HepG2 (cell line): ENCODE results near the gene WTAP. TPM values are rescaled to one million over a fixed set of nuclear protein-coding genes. Genes with fewer than 3 reads are reported as not detected.

ENCODE experiments used
- CHCHD3 ChIP-seq: sonication (generic); formaldehyde crosslinking; IDR thresholded peaks from 2 replicates; pipeline ENCODE4 v1.8.0; 2022; ENCODE audit warnings: mild to moderate bottlenecking, missing genetic modification reagents, moderate library complexity
- DBP ChIP-seq: sonication (generic); formaldehyde crosslinking; IDR thresholded peaks from 2 replicates; pipeline ENCODE4 v1.4.0; 2020; ENCODE audit warnings: missing genetic modification reagents; ENCODE audit errors: not compliant biosample characterization
- ETS1 ChIP-seq: sonication (generic); formaldehyde crosslinking; IDR thresholded peaks from 2 replicates; pipeline ENCODE4 v1.4.0; 2020; ENCODE audit warnings: missing genetic modification reagents
- HMG20A ChIP-seq: IDR thresholded peaks from 2 replicates; pipeline ENCODE4 v1.6.1; 2016; ENCODE audit warnings: borderline replicate concordance
- KLF6 ChIP-seq: IDR thresholded peaks from 2 replicates; pipeline ENCODE4 v1.8.0; 2016; ENCODE audit warnings: missing biosample characterization, missing genetic modification reagents
- MATR3 ChIP-seq: sonication (generic); formaldehyde crosslinking; IDR thresholded peaks from 2 replicates; pipeline ENCODE4 v1.4.0; 2020; ENCODE audit warnings: missing genetic modification reagents
- NBN ChIP-seq: fragments of 450-650 bp; conservative IDR thresholded peaks from 2 replicates; pipeline ENCODE4 v1.6.1; 2017
- TARDBP ChIP-seq: sonication (generic); formaldehyde crosslinking; IDR thresholded peaks from 2 replicates; pipeline ENCODE4 v1.8.0; 2022; ENCODE audit warnings: mild to moderate bottlenecking, missing genetic modification reagents
- ZFP36L1 ChIP-seq: sonication (generic); formaldehyde crosslinking; IDR thresholded peaks from 2 replicates; pipeline ENCODE4 v1.8.0; 2022; ENCODE audit warnings: mild to moderate bottlenecking, missing genetic modification reagents, moderate library complexity
- ZNF234 ChIP-seq: sonication (generic); formaldehyde crosslinking; conservative IDR thresholded peaks from 2 replicates; pipeline ENCODE4 v1.5.1; 2020; ENCODE audit warnings: mild to moderate bottlenecking, missing genetic modification reagents
- ZNF292 ChIP-seq: sonication (generic); formaldehyde crosslinking; IDR thresholded peaks from 2 replicates; pipeline ENCODE4 v1.8.1; 2022; ENCODE audit warnings: mild to moderate bottlenecking, low read depth, missing genetic modification reagents, borderline replicate concordance
- ZNF431 ChIP-seq: sonication (generic); formaldehyde crosslinking; IDR thresholded peaks from 2 replicates; pipeline ENCODE4 v1.9.0; 2022; ENCODE audit warnings: missing genetic modification reagents, low read depth, mild to moderate bottlenecking, borderline replicate concordance
- polyA plus RNA-seq, 8 experiments: library from polyadenylated mRNA; depleted of rRNA in 3 of 8; stranded (reverse) in 7 of 8; unstranded in 1 of 8; fragments of >200 nt; fragmentation: Illumina TruSeq in 4 of 8; extraction: Trizol in 4 of 8; gene quantifications; 2 replicates each; pipeline versions ENCODE4 v1.2.1 to v1.2.3, GENCODE V29; 2011 to 2016; ENCODE audit warnings: low read depth in 4 of 8, missing spikeins in 1 of 8, mixed read lengths in 1 of 8; ENCODE audit not compliant: insufficient read depth in 1 of 8
- total RNA-seq, 5 experiments: library from RNA; depleted of rRNA; stranded (reverse); fragments of >200 nt; fragmentation: Illumina TruSeq; extraction: Trizol; gene quantifications; 2 replicates each; pipeline ENCODE4 v1.2.3, GENCODE V29; 2016; ENCODE audit warnings: low read depth in 1 of 5
- TF ChIP-seq, protein P1 (sequence below): sonication (generic); formaldehyde crosslinking; IDR thresholded peaks from 2 replicates; pipeline ENCODE4 v1.5.0; 2020; ENCODE audit warnings: mild to moderate bottlenecking, missing genetic modification reagents
- TF ChIP-seq, protein P2 (sequence below): sonication (generic); formaldehyde crosslinking; IDR thresholded peaks from 2 replicates; pipeline ENCODE4 v1.4.0; 2020; ENCODE audit warnings: missing genetic modification reagents, borderline replicate concordance
- TF ChIP-seq, protein P3 (sequence below): sonication (generic); formaldehyde crosslinking; IDR thresholded peaks from 2 replicates; pipeline ENCODE4 v1.8.1; 2023; ENCODE audit warnings: mild to moderate bottlenecking, inconsistent platforms, moderate library complexity, missing genetic modification reagents, borderline replicate concordance
- TF ChIP-seq, protein P4 (sequence below): sonication (generic); formaldehyde crosslinking; IDR thresholded peaks from 2 replicates; pipeline ENCODE4 v1.5.1; 2020; ENCODE audit warnings: missing genetic modification reagents, mild to moderate bottlenecking, borderline replicate concordance

Gene WTAP
- total and polyA plus RNA-seq, 2 of the 13 experiments (the other 11 are each of a cell fraction or from before 2014, with no cell fraction given) = 31.6 to 167 TPM

DNA sequence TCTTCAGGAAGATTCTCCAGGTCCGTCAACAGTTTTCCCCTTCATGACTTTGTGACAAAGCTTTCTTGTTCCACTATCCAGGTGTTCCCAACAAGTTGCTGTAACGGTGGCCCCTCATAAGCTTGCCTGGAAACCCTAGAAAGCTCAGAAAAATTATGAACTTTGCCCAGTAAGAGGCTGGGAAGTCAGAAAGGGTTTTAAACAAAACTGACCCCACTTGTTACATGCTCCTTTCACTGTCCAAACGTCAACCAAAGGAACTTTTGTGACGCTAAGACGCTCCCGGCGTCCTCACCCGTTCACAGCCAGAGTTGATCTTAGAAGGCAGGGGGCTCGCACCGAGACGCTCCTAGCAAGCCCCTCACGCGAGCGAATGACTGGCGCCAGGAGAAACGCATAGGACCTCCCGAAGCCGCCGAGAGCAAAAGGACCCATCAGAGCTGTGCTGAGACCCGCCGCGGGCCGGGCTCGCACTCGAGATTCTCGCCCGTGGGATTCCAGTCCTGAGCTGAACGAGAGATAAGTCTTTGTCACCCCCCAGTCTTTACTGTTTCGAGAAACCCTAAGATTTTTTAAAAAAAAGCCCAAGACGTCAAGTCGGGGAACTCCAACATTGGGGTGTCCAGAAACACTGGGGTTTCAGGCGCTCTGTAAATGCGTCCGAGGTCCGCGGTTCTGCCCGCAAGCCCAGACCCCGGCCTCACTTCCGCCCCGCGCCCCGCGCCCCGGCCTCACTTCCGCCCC is 34.0 kb downstream of the WTAP start (continued):
- TF ChIP-seq, protein P1, sequence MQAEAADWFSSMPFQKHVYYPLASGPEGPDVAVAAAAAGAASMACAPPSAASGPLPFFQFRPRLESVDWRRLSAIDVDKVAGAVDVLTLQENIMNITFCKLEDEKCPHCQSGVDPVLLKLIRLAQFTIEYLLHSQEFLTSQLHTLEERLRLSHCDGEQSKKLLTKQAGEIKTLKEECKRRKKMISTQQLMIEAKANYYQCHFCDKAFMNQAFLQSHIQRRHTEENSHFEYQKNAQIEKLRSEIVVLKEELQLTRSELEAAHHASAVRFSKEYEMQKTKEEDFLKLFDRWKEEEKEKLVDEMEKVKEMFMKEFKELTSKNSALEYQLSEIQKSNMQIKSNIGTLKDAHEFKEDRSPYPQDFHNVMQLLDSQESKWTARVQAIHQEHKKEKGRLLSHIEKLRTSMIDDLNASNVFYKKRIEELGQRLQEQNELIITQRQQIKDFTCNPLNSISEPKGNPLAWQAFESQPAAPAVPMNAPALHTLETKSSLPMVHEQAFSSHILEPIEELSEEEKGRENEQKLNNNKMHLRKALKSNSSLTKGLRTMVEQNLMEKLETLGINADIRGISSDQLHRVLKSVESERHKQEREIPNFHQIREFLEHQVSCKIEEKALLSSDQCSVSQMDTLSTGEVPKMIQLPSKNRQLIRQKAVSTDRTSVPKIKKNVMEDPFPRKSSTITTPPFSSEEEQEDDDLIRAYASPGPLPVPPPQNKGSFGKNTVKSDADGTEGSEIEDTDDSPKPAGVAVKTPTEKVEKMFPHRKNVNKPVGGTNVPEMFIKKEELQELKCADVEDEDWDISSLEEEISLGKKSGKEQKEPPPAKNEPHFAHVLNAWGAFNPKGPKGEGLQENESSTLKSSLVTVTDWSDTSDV (CRISPR knock-in tag) = no peak
- TF ChIP-seq, protein P2, sequence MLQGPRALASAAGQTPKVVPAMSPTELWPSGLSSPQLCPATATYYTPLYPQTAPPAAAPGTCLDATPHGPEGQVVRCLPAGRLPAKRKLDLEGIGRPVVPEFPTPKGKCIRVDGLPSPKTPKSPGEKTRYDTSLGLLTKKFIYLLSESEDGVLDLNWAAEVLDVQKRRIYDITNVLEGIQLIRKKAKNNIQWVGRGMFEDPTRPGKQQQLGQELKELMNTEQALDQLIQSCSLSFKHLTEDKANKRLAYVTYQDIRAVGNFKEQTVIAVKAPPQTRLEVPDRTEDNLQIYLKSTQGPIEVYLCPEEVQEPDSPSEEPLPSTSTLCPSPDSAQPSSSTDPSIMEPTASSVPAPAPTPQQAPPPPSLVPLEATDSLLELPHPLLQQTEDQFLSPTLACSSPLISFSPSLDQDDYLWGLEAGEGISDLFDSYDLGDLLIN = no peak
- TF ChIP-seq ETS1 (CRISPR knock-in tag) = no peak
- no peak for TF ChIP-seq DBP (CRISPR knock-in tag)
- 0 out of 2 replicates have a peak, but pooled peaks have one; percentile 10 for TF ChIP-seq ZNF234
- TF ChIP-seq, protein P3, sequence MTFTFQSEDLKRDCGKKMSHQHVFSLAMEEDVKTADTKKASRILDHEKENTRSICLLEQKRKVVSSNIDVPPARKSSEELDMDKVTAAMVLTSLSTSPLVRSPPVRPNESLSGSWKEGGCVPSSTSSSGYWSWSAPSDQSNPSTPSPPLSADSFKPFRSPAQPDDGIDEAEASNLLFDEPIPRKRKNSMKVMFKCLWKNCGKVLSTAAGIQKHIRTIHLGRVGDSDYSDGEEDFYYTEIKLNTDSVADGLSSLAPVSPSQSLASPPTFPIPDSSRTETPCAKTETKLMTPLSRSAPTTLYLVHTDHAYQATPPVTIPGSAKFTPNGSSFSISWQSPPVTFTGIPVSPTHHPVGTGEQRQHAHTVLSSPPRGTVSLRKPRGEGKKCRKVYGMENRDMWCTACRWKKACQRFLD (CRISPR knock-in tag) = no peak
- no peak for TF ChIP-seq HMG20A
- TF ChIP-seq ZFP36L1 (CRISPR knock-in tag) = peak; percentile 63; the same call in 1 of the 2 replicates
- TF ChIP-seq CHCHD3 (CRISPR knock-in tag) = no peak
- 0 out of 2 replicates have a peak, but pooled peaks have one; percentile 7 for TF ChIP-seq KLF6
- TF ChIP-seq, protein P4, sequence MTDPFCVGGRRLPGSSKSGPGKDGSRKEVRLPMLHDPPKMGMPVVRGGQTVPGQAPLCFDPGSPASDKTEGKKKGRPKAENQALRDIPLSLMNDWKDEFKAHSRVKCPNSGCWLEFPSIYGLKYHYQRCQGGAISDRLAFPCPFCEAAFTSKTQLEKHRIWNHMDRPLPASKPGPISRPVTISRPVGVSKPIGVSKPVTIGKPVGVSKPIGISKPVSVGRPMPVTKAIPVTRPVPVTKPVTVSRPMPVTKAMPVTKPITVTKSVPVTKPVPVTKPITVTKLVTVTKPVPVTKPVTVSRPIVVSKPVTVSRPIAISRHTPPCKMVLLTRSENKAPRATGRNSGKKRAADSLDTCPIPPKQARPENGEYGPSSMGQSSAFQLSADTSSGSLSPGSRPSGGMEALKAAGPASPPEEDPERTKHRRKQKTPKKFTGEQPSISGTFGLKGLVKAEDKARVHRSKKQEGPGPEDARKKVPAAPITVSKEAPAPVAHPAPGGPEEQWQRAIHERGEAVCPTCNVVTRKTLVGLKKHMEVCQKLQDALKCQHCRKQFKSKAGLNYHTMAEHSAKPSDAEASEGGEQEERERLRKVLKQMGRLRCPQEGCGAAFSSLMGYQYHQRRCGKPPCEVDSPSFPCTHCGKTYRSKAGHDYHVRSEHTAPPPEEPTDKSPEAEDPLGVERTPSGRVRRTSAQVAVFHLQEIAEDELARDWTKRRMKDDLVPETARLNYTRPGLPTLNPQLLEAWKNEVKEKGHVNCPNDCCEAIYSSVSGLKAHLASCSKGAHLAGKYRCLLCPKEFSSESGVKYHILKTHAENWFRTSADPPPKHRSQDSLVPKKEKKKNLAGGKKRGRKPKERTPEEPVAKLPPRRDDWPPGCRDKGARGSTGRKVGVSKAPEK (CRISPR knock-in tag) = no peak
- TF ChIP-seq ZNF292 (CRISPR knock-in tag) = no peak
- no peak for TF ChIP-seq TARDBP (CRISPR knock-in tag)
- no peak for TF ChIP-seq MATR3 (CRISPR knock-in tag)
- no peak for TF ChIP-seq ZNF431 (CRISPR knock-in tag)
- no peak for TF ChIP-seq NBN
